Measurements from ENCODE around the gene COL4A4.
A peak's percentile ranks its signal among the peaks of the same experiment; 100 is the strongest.

COL4A4 gene

DNA sequence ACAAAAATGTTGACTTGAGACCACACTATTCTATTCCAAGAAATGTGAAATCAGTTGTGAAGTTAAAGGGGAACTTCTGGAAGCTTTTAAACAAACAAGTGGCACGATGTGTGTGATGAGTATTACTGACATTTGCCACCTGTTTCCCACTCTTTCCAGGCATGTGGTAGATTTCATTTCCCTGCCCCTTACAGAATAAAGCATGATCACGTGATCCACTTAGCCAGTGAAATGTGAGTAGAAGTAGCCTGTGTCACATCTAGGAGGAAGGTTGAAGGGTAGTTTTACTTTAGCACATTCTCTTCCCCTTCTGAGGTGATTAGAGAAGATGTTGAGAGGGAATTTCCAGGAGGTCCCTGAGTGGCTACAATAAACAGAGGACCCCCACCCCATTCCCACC is 3.8 kb downstream of the COL4A4 start:
- no peak for DNase-seq

DNA sequence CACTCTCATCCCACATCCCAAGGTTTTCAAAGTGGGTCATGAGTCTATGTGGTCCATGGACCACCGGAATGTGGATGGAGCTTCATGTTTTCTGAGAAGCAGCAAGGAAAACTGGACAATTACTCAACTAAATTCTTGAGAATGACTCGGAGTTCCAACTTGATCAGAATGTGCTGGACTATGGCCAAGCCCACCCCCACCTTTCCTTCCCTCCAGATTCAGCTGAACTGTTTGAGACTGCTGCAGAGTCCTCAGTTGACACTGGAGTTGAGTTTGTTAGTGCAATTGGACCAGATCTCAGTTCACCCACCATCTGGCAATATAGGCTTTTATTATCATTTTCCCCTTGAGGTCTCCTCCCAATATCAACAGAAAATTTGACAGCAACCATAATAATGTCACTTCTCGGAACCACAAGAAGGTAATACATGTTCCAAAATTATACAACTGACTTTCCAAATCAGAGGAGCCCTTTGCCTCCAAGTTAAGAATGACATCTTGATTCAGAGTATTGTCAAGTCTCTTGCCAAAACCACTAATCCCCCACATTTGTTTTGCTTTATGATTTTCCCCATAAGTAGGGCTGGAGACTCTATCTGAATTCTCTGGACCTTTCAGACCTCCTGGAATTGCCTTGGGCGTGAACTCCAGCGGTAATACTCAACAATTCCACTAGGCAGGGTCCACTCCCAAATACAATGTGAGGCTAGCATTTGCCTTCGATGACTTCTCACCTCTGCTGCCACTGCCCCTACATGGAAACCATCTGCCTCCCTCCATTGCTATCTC is 8.8 kb downstream of the COL4A4 start:
- DNase-seq: no peak

DNA sequence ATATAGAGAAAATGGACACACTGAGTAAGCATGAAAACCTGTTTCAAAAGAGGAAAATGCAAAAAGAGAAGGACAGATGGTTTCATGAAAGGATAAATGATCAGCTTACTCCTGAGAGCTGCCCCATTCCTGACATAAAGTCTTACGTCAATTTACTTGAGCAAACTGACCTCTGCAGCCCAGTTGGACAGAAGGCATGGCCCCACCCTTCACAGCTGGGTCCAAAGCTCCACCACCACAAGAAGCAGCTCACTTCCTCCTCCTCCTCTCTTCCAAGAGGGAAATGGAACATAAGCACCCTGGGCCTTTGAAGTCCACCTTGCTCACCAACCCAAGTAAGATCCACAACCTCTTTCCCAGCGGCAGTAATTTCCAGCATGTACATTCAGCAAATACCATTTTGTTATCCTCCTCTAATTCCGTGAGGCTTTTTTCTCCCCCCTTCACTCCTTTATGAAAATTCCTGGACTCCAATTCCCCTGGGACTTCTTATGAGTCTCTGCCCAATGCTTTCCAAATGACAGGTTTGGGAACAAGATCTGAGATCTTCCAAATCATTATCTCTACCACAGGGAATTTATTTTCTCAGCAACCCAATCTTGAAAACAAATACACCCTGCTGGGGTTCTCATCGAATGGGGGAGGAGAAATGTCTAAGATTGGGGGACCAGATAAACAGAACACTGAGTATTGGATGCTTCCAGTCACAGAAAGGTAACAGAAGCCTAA is 10.1 kb downstream of the COL4A4 start:
- DNase-seq: no peak

DNA sequence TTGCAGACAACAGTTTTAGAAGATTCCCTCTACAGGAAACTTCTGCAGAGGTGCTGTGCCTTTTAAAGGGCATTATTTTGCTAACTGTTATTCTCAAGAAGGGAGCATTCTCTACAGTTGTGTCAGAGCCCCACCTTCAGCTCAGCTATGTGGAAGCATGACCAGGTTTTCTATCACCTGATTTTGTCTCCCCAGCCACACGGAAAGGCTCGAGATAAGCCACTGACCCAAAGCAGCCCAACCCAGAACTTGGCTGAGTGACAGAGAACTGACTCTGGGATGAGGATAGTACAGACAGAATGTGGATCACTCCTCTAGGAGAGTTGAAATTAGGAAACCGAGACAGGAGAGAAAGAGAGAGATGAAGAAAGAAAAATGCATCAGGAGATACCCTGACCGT is 10.7 kb downstream of the COL4A4 start:
- no peak for DNase-seq

DNA sequence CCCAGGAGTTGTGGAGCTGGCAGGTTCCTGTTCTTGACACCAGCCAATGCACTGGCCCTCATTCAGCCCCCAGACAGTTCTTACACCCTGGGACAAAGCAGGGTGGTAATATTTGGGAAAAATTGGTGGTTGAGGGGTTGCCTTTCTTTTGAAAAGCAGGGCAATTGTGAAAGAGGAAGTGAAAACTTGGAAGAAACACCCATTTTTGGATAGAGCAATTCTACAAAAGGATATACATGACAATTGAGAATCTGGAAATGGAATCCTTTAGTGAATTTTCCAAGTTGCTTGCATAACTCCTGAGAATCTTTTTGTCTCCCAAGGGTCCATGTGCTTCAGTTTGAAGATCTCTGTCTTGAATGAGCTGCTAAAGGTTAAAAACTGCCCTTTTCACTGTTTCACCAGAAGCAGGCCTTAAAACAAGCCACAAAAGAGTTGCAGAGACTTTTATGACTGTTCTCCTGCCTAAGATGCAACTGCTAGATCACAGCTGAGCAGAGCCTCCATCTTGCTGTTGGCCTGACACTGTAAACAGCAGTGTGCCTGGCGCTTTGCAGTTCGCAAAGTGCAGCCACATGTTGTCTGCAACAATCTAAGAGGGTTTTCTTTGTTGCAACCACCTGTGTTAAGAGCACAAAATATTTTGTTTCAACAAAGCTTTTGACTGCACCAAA is 11.8 kb downstream of the COL4A4 start:
- DNase-seq: no peak

DNA sequence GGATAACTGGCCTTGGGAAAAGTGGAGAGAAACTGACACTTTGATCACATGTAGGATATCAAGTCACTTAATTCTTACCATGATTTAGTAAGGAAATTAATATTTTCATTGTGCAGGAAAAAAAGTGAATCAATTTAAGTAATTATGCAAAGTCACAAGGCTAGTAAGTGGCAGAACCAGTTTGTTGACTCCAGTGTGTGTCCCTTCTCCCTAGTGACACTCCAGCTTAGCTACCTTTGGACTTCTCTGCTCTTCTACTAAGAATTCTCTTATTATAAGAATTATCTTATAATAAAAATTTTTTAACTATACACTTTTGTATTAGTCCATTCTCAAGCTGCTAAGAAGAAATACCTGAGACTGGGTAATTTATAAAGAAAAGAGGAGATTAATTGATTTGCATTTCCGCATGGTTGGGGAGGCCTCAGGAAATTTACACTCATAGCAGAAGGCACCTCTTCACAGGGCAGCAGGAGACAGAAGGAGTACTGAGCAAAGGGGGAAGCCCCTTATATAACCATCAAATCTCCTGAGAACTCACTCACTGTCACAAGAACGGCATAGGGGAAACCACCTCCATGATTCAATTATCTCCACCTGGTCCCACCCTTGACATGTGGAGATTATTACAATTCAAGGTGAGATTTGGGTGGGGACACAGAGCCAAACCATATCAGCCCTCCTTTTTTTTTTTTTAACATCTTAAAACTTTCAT is 13.6 kb downstream of the COL4A4 start:
- peak; percentile 12 for DNase-seq

DNA sequence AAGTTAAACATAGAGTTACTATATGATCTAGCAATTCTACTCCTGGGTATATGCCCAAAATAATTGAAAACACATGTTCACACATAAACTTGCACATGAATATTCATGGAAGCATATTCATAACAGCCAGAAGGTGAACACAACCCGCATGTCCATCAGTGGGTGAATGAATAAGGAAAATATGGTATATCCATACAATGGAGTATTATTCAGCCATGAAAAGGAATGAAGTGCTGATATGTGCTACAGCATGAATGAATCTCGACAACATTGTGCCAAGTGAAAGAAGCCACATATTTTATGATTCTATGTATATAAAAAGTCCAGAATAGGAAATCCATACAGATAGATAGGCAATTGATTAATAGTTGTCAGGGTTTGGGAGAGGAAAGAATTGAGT is 15.9 kb downstream of the COL4A4 start:
- DNase-seq: no peak

DNA sequence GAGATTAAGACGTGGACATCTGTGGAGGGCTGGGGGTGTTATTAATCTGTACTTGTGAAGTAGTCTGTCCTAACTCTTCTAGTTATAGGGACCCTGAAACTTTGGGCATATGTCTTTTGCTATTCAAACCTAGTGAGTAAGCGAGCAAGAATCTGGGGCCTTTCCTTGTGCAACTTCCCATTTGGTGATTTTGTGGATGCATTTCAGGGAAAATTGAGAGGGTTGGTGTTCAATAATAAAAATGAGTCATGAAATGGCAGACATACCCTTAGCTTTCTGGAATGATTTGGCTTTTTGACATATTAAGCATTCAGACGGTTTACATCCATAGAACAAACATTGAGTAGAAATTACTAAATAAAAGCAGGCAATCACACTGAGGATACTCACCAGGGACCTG is 17.0 kb downstream of the COL4A4 start:
- no peak for DNase-seq

DNA sequence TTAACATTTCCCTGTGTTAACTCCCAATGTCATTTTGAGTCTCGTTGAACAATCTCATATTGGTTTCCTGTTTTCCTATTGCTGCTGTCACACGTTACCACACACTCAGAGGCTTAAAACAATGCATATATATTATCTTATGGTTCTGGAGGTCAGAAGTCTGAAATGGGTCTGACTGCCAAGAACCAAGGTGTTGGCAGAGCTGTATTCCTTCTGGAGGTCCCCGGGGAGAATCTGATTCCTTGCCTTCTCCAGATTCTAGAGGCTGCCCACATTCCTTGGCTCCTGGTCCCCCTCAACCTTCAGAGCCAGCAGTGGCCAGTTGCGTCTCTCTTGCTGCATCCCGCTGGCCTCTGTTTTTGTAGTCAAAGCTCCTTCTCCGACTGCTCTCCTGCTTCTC is 17.5 kb downstream of the COL4A4 start:
- DNase-seq: no peak

DNA sequence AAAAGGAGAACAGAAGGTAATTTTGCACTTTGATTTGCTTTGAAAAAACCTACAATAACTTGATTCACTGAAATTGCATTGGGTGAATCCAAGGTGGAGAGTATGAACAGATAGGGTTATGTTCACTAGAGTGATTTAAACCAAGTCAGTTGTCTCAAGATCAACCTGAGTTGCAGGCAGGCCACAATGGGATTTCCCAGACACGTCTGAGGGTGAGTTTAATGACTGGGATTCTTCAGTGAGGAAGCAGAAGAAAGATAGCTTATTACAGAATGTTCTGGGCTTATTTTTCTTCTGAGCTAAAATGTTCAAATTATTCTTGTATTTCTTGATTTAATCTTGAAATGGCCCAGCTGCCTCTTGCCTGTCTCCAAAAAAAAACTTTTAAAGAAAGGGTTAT is 20.1 kb downstream of the COL4A4 start:
- no peak for DNase-seq

DNA sequence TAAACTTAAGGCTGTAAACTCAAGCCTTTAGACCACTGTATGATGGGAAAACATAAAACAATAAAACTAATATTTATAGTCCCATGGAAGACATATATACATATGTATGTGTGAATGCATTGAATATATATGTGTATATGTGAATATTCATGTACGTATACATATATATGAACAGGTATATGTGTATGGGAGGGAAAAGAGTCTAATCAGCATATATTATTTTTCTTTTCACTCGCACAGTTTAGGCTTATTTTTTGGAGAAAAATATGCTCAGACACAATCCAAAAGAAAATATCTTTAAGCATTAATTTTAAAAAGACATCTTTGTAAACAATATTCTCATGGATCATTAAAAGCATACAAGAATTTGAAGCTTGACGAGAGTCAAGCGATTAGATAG is 22.7 kb downstream of the COL4A4 start:
- DNase-seq: no peak

DNA sequence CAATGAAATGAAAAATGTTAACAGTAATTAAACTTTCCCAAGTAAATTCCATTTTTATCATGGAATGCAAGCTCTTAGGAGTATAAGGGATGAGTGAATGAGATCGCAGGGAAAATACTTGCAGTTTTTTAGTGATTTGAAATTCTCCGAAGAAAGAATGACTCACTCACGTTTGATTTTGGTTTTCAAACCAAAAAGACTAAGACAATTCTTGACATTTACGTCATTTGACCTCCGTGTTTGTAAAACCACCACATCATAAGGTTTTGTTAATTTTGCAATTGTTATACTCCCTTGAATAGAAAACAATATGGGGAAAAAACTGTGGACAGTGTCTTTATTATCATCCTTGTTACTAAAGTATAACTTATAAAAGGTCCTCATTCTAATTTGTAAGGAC is 29.4 kb downstream of the COL4A4 start:
- no peak for DNase-seq

DNA sequence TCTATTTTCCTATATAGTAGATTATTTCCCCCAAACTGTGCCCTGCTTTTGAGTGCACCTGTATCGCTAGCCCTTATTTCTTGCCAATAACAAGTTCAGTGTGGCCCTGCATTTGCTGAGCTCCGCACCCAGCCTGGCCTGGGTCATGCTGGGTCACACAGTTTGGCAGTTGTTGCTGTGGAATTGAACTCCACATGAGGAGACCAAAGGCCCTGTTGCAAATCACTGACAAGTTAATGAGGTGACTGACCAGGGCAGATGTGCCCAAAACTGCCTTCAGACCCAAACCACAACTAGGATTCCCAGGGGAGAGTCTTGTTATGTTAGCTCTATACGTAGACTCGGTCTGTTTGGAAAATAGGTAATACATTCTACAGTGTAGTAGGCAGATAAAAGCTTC is 31.0 kb downstream of the COL4A4 start:
- no peak for DNase-seq

DNA sequence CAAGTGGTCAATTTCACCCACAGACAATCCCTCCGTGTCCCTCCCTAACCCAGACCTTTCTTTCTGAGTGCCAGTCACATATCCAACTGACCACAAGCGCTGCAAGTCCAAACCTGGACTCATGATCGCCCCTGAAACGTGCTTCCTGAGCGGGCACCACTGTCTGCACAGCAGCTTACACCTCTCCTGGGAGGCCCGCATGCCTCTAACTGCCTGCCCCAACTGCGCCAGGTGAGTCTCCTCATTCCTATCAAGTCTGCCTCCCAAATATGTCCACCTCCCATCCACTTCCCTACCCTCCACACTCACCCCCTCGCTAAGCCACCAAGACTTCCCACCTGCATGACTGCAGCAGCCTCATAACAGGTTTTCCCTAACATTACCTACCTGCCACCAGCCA is 33.4 kb downstream of the COL4A4 start:
- no peak for DNase-seq

DNA sequence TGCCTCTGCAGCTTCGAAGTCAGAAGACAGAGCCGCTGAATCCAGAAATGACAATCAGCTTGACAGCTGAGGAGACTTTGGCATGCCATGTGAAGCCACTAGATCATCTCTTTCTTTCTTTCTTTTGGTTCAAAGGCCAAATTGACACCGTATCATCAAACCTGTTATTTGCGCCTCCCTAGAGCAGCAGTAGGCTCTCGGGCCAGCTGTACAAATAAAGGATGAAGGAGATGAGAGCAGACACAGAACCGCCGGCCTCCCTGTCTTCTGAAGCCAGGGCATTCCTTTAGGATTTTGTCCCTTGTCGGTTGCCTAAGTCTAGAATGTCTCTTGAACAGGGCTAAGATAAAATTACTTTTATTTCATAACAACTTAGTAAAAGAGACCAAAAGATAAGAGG is 36.8 kb downstream of the COL4A4 start:
- no peak for DNase-seq

DNA sequence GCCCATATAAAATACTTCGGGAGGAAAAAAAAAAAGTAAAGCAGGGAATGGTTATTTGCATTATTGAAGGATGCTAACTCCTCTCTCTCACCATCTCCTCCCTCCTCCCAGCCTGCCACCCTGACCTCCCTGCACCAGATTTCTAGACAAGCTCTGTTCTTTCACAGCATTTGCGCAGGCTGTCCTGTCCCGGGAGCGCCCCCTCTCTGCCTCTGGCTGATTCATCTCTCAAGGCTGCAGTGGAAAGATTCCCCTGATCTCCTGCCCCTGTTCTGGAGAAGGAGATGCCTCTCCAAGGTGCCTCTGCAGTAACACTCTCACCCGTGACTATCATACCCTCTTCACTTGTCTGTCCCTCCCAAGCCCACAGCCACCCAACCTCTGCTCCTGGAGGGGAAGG is 38.5 kb downstream of the COL4A4 start:
- no peak for DNase-seq

DNA sequence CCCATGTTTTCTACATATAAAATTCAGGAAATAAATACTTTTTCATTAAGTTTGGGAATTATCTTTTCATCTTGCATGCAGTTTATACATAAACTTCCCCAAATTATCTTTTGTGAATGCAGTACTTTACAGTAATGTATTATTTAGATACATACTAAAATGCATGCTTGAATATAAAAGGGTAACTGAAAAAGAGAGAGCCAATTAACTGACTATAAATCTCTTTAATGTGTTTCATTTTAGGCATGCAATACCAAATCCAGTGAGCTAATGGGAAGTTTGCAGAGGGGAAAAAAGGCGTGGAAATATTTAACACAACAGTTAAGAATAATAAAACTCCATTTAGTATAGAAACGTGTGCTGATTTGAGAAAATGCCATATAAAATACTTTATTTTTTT is 39.2 kb downstream of the COL4A4 start:
- no peak for DNase-seq

DNA sequence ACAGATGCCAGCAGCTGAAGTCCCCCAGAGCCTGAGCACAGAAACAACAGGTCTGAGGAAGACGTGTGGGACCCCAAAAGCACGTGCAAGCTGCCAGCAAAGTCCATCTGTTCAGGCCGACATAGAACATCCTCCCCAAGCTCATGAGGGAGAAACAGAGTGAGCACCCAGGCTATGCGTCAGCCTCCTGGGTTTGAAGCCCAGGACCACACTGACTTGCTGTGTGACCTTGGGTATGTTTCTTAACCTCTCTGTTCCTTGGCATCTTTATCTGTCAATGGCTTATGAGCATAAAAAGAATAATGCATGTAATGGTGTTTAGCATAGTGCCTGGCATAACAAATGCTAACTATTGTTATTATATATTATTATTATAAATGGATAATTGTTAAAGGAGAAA is 40.3 kb downstream of the COL4A4 start:
- no peak for DNase-seq

DNA sequence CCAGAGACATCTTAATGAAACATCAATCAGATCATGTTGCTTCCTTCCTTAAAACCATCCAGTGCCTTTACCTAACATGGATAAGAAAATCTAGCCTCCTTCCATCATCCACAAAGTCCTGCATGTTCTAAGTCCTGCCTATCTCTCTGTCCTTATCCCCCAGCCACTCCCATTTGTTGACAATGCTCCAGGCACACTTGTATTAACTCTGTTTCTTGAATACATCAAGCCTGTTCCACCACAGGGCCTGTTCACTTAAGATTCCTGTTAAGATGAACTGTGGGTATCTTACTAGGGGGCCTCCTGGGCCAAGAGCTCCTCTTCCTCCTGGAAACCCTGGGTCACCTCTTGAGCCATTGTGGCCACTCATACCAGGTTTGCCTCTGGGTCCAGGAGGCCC is 45.7 kb downstream of the COL4A4 start:
- DNase-seq: no peak

DNA sequence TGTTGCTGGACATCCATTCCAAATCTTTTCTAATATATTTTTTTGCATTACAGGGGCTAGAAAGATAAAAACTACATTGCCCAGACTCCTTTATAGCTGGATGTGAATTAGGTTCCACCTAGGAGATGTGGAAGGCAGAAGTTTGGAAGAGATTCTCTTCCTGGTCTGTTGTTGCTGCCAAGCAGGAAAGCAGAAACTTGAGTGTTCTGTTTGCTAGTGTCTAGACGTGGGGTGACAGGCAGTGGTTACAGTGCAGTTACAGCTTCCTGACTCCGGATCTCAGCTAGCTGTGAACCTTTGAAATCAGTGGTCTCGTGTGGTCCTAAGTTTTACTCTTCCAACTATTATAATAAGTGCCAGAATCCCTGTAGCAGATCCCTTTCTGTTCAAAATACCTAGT is 46.2 kb downstream of the COL4A4 start:
- no peak for DNase-seq

DNA sequence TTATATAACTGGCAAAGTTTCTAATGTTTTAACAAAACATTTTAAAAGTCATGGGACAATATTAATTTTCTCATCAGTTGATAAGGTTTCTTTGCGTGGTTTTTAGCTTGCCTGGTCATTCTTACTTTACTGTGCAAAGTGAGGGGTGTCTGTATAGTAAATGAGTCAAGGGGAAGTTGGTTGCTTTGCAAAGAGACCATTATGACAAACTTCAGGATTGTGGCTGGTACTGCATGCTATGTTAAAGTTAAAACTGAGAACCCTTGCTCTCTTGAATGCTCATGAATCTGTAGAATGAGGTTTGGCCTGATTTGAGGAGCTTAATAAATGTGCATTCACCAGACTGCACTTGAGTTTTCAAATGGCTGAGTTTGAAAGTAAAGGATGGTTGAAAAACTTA is 47.0 kb downstream of the COL4A4 start:
- no peak for DNase-seq

DNA sequence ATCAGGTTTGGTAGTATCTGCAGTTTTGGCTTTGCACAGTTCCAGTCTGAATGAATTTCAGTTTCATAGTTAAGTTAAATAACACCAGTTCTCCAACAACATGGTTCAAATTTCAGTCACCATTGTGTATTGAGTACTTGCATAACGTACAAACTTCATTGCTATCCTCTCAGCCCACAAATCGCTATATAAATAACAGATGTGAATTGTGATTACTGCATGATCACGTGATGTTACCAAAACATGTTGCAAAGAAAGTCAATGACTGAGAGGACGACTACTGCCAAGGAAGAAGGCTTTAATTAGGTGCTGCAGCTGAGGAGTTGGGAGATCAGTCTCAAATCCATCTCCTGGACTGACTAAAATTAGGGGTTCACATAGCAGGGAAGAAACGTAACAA is 48.2 kb downstream of the COL4A4 start:
- no peak for DNase-seq
